ENCODE data around the gene BTBD10. TPM values are rescaled to one million over a fixed set of nuclear protein-coding genes. Genes with fewer than 3 reads are reported as not detected.

BTBD10 gene
- total RNA-seq, 4 donors from 2014 or later = 44.1 to 65.1 (median 50.4) TPM

DNA sequence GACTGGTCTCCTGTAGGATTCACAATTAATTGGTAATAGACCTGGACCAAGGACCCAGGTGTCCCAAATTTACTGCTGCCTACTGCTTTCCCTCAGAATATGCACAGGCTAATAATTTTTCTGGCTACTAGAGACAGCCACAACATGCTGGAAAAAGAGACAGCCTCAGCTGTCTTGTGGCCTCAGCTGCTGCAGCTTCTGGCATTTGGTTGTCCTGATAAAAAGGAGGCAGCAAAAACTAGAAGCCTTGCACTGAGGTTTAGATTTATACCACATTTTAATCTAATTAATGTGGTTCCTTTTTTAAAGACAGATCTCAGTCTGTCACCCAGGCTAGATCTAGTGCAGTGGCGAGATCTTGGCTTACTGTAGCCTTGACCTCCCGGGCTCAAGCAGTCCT is 89.8 kb downstream of the BTBD10 start:
- Histone ChIP-seq H3K36me3 (peaks cover 0 to 100% of the 10 kb centered on the region in 2 donors), H3K9me3 (no peaks in the 10 kb centered on the region), H3K4me3 (no peak overlapping the region), H3K27ac (no peak overlapping the region), H3K4me1 (no peaks in the 10 kb centered on the region), H3K27me3 (no peaks in the 10 kb centered on the region)
- no peak for ATAC-seq
- TF ChIP-seq, protein P1, sequence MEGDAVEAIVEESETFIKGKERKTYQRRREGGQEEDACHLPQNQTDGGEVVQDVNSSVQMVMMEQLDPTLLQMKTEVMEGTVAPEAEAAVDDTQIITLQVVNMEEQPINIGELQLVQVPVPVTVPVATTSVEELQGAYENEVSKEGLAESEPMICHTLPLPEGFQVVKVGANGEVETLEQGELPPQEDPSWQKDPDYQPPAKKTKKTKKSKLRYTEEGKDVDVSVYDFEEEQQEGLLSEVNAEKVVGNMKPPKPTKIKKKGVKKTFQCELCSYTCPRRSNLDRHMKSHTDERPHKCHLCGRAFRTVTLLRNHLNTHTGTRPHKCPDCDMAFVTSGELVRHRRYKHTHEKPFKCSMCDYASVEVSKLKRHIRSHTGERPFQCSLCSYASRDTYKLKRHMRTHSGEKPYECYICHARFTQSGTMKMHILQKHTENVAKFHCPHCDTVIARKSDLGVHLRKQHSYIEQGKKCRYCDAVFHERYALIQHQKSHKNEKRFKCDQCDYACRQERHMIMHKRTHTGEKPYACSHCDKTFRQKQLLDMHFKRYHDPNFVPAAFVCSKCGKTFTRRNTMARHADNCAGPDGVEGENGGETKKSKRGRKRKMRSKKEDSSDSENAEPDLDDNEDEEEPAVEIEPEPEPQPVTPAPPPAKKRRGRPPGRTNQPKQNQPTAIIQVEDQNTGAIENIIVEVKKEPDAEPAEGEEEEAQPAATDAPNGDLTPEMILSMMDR (IDR thresholded peaks at IDR 0.05) = no peak
- TF ChIP-seq POLR2A (IDR thresholded peaks at IDR 0.05) = no peak
- TF ChIP-seq EP300 (IDR thresholded peaks at IDR 0.05) = no peak
- no peak for TF ChIP-seq POLR2AphosphoS5 (IDR thresholded peaks at IDR 0.05)
- 60 to 100% methylated on average over 2 of the region's 2 CpGs for WGBS, 2 donors (ENCODE audit: low coverage in 1 of 2)

DNA sequence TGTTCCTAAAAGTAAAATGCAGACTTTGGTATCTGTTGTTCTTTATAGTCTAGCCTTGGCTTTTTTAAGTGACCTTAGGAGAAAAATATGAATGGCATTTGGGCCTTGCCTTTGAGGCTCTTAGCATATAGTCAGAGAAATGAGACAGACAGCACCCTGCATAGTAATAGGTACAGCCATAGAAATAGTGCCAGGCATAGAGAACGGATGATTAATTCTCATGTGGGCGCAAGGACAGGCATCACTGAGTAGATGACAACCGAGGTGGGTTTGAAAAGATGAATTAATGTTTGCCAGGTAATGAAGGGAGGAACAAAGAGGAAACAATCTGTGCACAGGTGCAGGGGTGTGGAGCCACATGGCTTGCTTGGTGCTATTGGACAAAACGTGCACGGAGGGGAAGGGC is 95.0 kb downstream of the BTBD10 start:
- Histone ChIP-seq H3K27me3 (no peaks in the 10 kb centered on the region), H3K36me3 (peaks cover 0 to 100% of the 10 kb centered on the region in 2 donors), H3K4me3 (no peak overlapping the region), H3K9me3 (no peaks in the 10 kb centered on the region), H3K4me1 (no peaks in the 10 kb centered on the region), H3K27ac (no peak overlapping the region)
- no peak for TF ChIP-seq EP300 (IDR thresholded peaks at IDR 0.05)
- TF ChIP-seq, protein P1 (IDR thresholded peaks at IDR 0.05) = no peak
- no peak for TF ChIP-seq POLR2A (IDR thresholded peaks at IDR 0.05)
- no peak for ATAC-seq
- 79 to 91% methylated on average over 3 to 5 of the region's 5 CpGs for WGBS, 2 donors (ENCODE audit: low coverage in 1 of 2)

DNA sequence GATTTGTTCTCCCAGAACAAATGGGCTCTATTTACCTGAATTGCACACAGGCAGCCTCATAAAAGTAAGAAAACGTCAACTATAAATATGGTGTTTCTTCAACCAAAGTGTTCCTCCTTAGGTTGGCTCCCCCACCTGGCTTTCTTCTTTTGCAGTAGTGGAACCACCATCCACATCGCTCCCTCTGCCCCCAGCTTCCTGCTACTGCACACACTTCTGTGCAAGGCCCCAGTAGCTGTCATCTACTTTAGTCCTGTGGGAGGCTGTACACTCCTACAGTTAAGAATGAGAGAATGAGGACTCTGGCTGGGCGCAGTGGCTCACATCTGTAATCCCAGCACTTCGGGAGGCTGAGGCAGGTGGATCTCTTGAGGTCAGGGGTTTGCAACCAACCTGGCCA is 95.9 kb downstream of the BTBD10 start:
- no peaks in the 10 kb centered on the region for H3K4me1 ChIP-seq
- H3K9me3 ChIP-seq = no peaks in the 10 kb centered on the region
- 57 to 89% methylated on average over 1 to 2 of the region's 4 CpGs for WGBS, 2 donors (ENCODE audit: low coverage in 1 of 2)
- TF ChIP-seq EP300 (IDR thresholded peaks at IDR 0.05) (no peak), POLR2AphosphoS5 (IDR thresholded peaks at IDR 0.05) (no peak), POLR2A (IDR thresholded peaks at IDR 0.05) (no peak)
- TF ChIP-seq, protein P1 (IDR thresholded peaks at IDR 0.05) = no peak
- H3K27ac ChIP-seq = no peak overlapping the region
- no peak overlapping the region for H3K4me3 ChIP-seq
- peaks cover 0 to 100% of the 10 kb centered on the region in 2 donors for H3K36me3 ChIP-seq
- H3K27me3 ChIP-seq = no peaks in the 10 kb centered on the region
- ATAC-seq = no peak

DNA sequence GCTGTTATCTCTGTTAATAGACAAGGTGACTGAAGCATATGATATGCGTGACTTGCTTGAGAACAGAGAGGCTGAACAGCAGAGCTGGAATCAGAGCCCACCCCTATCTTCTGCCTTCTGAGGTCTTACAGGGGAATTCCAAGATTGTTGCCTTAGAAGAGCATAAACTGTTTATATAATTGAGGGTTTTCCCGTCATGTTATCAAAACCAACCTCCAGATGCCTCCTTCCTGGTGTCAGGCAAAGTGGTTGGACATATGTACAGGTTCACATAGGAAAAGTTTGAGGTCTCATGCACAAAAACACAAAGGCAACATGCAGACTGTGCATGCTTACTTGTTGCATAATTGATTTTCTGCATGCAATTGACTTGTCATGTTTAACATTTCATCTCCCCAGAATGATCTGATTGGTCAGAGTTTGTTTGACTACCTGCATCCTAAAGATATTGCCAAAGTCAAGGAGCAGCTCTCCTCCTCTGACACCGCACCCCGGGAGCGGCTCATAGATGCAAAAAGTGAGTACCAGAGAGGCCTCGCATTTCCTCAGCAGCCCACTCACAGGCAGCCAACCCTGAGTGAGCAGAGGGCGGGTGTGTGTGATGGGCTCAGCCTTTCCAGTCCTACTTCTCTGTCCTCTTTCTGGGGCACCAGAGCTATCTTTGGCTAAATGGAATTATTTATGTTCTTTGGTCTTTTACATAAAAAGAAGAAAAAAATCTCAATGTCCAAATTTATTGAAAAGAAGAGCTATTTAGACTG is 96.6 kb downstream of the BTBD10 start:
- H3K36me3 ChIP-seq = peaks cover 0 to 100% of the 10 kb centered on the region in 2 donors
- H3K9me3 ChIP-seq = no peaks in the 10 kb centered on the region
- TF ChIP-seq POLR2A (IDR thresholded peaks at IDR 0.05) (no peak), EP300 (IDR thresholded peaks at IDR 0.05) (no peak), POLR2AphosphoS5 (IDR thresholded peaks at IDR 0.05) (no peak)
- TF ChIP-seq, protein P1 (IDR thresholded peaks at IDR 0.05) = no peak
- ATAC-seq = no peak
- 89 to 92% methylated on average over 3 to 5 of the region's 7 CpGs for WGBS, 2 donors (ENCODE audit: low coverage in 1 of 2)
- H3K27ac ChIP-seq = no peak overlapping the region
- H3K4me1 ChIP-seq = no peaks in the 10 kb centered on the region
- H3K27me3 ChIP-seq = no peaks in the 10 kb centered on the region
- H3K4me3 ChIP-seq = no peak overlapping the region

DNA sequence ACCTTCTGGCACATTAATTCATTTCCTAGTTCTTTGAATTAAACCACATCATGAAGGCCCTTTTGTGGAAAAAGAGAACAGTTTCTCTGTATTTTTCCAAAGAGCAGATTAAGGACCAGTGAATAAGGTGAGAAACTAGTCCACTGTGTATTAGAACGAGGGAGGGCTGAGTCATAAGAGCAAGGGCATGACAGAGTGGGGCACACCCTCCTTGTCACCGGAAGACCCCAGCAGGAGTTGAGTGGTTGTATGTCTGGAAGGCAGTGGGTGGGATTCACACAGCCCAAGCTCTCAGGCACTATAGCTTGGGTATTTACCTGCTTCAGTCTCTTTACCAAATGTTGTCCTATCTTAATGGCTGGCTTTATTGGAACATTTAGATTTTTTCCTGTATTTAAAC is 98.6 kb downstream of the BTBD10 start:
- H3K9me3 ChIP-seq = no peaks in the 10 kb centered on the region
- no peak overlapping the region for H3K4me3 ChIP-seq
- no peaks in the 10 kb centered on the region for H3K4me1 ChIP-seq
- 63 to 75% methylated on average over 2 of the region's 2 CpGs for WGBS, 2 donors (ENCODE audit: low coverage in 1 of 2)
- H3K36me3 ChIP-seq = peaks cover 0 to 100% of the 10 kb centered on the region in 2 donors
- no peak for ATAC-seq
- no peaks in the 10 kb centered on the region for H3K27me3 ChIP-seq
- no peak overlapping the region for H3K27ac ChIP-seq
- TF ChIP-seq POLR2A (IDR thresholded peaks at IDR 0.05) = no peak
- TF ChIP-seq POLR2AphosphoS5 (IDR thresholded peaks at IDR 0.05) = no peak
- TF ChIP-seq, protein P1 (IDR thresholded peaks at IDR 0.05) = no peak

Data from gastroesophageal sphincter (tissue), 4 donors.